Nephron (organoid): Measurements from ENCODE around the gene LIN7B.
"Not testable (repeated sequence)": the region's sequence is repeated elsewhere in the genome, so short reads cannot be mapped to it uniquely, and the experiment has no call there.

Source experiments
- H3K27ac Mint-ChIP-seq, 3 experiments: 2 replicates each; pipeline ENCODE4 v1.8.0; 2020; ENCODE audit warnings: mixed read lengths in 3 of 3, mild to moderate bottlenecking in 2 of 3, moderate library complexity in 1 of 3
- H3K27me3 Mint-ChIP-seq: 2 replicates; pipeline ENCODE4 v1.8.0; 2021; ENCODE audit warnings: low read depth, mild to moderate bottlenecking, moderate library complexity, mixed read lengths
- H3K36me3 Mint-ChIP-seq: 2 replicates; pipeline ENCODE4 v1.8.0; 2020; ENCODE audit warnings: low read depth, mixed read lengths
- H3K4me1 Mint-ChIP-seq: 2 replicates; pipeline ENCODE4 v1.8.0; 2020; ENCODE audit warnings: mixed read lengths
- H3K4me3 Mint-ChIP-seq, 3 experiments: 2 replicates each; pipeline ENCODE4 v1.8.0; 2020; ENCODE audit warnings: mild to moderate bottlenecking in 3 of 3, mixed read lengths in 3 of 3, moderate library complexity in 2 of 3
- H3K9me3 Mint-ChIP-seq: 2 replicates; pipeline ENCODE4 v1.8.0; 2020; ENCODE audit warnings: mixed read lengths
- CTCF ChIP-seq, 3 experiments: fragments of 200-600 bp; sonication (generic); IDR thresholded peaks; one replicate each; pipeline ENCODE4 v1.5.0; 2021; ENCODE audit warnings: antibody characterized with exemption in 3 of 3; ENCODE audit not compliant: unreplicated experiment in 3 of 3

LIN7B gene

DNA sequence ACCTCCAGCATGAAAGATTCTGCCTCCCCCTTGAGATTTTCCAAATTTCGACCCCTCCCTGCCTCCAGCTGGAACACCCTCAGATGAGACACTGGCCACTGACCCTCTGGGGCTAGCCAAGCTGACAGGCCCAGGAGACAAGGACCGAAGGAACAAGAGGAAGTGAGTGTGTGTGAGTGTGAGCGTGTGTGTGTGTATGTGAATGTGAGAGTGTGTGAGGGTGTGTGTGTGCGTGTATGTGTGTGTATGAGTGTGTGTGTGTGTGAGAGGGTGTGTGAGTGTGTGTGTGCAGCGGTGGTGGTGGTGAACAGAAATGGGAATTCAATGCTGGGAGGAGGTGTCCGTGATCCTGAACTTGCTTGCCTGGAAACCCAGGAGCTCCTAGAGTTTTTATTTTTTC is 27.2 kb downstream of the LIN7B start:
- TF ChIP-seq CTCF (IDR thresholded peaks at IDR 0.05; ENCODE audit: unreplicated experiment in 3 of 3) = no peak
- H3K9me3 Mint-ChIP-seq = peaks cover 4% of the 10 kb centered on the region
- H3K27ac Mint-ChIP-seq = no peak overlapping the region
- H3K4me3 Mint-ChIP-seq = peak overlapping the region; percentile 67 to 79 (median 77)
- peaks cover 10% of the 10 kb centered on the region for H3K36me3 Mint-ChIP-seq
- peaks cover 38% of the 10 kb centered on the region for H3K4me1 Mint-ChIP-seq
- H3K27me3 Mint-ChIP-seq = peaks cover 6% of the 10 kb centered on the region

DNA sequence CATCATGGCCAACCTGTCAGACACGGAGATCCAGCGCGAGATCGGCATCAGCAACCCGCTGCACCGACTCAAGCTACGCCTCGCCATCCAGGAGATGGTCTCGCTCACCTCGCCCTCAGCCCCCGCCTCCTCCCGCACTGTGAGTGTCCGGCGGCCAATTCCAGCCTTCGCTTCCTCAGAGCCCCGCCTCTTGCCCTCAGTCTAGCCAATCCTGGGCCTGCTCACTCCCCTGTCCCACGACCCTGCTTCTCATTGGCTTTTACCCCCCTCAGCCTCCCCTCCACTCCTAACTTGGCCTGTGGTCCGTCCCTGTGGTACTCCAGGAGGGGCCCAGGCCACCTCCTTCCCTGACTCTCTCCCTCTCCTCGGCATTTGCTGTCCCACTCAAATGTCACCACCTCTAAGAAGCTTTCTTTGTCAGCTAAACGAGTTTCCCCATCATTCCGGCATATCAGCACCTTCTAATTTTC is 28.7 kb downstream of the LIN7B start:
- H3K4me1 Mint-ChIP-seq = peaks cover 35% of the 10 kb centered on the region
- no peak for TF ChIP-seq CTCF (IDR thresholded peaks at IDR 0.05; ENCODE audit: unreplicated experiment in 3 of 3)
- peaks cover 6% of the 10 kb centered on the region for H3K27me3 Mint-ChIP-seq
- H3K4me3 Mint-ChIP-seq = peak overlapping the region; percentile 87 to 97 (median 90)
- H3K36me3 Mint-ChIP-seq = no peaks in the 10 kb centered on the region
- no peaks in the 10 kb centered on the region for H3K9me3 Mint-ChIP-seq
- peak overlapping the region; percentile 8 to 68 (median 63) for H3K27ac Mint-ChIP-seq

- peak overlapping the region; percentile 56 to 77 (median 62) for H3K4me3 Mint-ChIP-seq
- peak overlapping the region; percentile 5 to 68 (median 43) for H3K27ac Mint-ChIP-seq
- TF ChIP-seq CTCF (IDR thresholded peaks at IDR 0.05; ENCODE audit: unreplicated experiment in 3 of 3) = peak; percentile 88 to 97 (median 95)
- H3K9me3 Mint-ChIP-seq = no peaks in the 10 kb centered on the region
- peaks cover 44% of the 10 kb centered on the region for H3K4me1 Mint-ChIP-seq
- peaks cover 6% of the 10 kb centered on the region for H3K27me3 Mint-ChIP-seq
- no peaks in the 10 kb centered on the region for H3K36me3 Mint-ChIP-seq
These were observed 31.6 kb downstream of the LIN7B start for GRCh38 chr19:49145573-49146407.

- not testable (repeated sequence) for H3K36me3 Mint-ChIP-seq, H3K9me3 Mint-ChIP-seq, H3K27me3 Mint-ChIP-seq
- Mint-ChIP-seq H3K4me3 (peak overlapping the region; percentile 56 to 77 (median 62)), H3K27ac (peak overlapping the region; percentile 5 to 68 (median 43)), H3K4me1 (peaks cover 44% of the 10 kb centered on the region)
These were observed 32.2 kb downstream of the LIN7B start for GRCh38 chr19:49146408-49146770.

- no peak for TF ChIP-seq CTCF (IDR thresholded peaks at IDR 0.05; ENCODE audit: unreplicated experiment in 3 of 3)
- Mint-ChIP-seq H3K4me3 (peak overlapping the region; percentile 98 to 100 (median 99)), H3K36me3 (no peaks in the 10 kb centered on the region), H3K4me1 (peaks cover 41% of the 10 kb centered on the region), H3K27me3 (no peaks in the 10 kb centered on the region), H3K27ac (peak overlapping the region in 2 of 3 experiments; percentile 89 to 97), H3K9me3 (no peaks in the 10 kb centered on the region)
These were observed 34.0 kb downstream of the LIN7B start for GRCh38 chr19:49148044-49148682.

DNA sequence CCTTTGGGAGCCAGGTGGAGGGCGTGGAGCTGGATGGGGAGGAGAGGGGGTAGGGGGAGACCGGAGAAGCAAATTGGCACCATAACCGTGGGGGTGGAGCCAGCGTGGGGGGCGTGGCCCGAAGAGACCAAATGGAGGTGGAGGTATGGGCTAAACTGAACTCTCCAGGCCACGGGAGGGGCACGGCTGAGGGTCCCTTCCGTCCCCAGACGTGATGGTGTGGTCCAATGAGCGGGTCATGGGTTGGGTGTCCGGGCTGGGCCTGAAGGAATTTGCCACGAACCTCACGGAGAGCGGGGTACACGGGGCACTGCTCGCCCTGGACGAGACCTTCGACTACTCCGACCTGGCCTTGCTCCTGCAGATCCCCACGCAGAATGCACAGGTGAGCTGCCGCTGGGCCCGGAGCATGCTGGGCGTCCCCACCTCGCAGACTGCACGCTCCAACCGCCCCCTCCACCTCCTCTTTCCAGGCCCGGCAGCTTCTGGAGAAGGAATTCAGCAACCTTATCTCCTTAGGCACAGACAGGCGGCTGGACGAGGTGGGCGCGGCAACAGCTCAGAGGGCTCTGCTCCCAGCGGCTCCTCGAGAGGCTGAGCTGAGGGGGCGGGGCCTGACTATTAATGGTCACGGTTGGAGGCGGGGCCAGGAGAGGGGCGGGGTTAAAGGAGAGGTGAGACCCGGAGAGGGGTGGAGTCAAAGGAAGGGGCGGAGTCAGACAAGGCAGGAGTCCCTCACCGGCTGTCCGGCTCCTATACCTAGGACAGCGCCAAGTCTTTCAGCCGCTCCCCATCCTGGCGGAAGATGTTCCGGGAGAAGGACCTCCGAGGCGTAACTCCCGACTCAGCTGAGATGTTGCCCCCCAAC is 34.8 kb downstream of the LIN7B start:
- Mint-ChIP-seq H3K27me3 (peaks cover 4% of the 10 kb centered on the region), H3K36me3 (no peaks in the 10 kb centered on the region), H3K9me3 (no peaks in the 10 kb centered on the region), H3K27ac (peak overlapping the region; percentile 97 to 99 (median 98)), H3K4me1 (peaks cover 46% of the 10 kb centered on the region), H3K4me3 (peak overlapping the region; percentile 98 to 100 (median 99))
- TF ChIP-seq CTCF (IDR thresholded peaks at IDR 0.05; ENCODE audit: unreplicated experiment in 3 of 3) = no peak
